Kidney (tissue), 14 donors: Measurements from ENCODE around the gene DUS1L. TPM values are rescaled to one million over a fixed set of nuclear protein-coding genes. Genes with fewer than 3 reads are reported as not detected.
A peak's percentile ranks its signal among the peaks of the same experiment; 100 is the strongest.

Experiments used
- DNase-seq, 5 donors: peaks; one replicate each; pipeline ENCODE4 v3.0.0-alpha.2; 2013 to 2020
- FAIRE-seq: peaks from 2 replicates; lab custom pipeline; 2012; peaks lifted over from hg19 to GRCh38; lab: Jason Lieb, UNC
- H3K27ac ChIP-seq, 2 donors: one replicate each; pipeline ENCODE4 v1.7.0; 2013; ENCODE audit warnings: low read depth in 2 of 2, low read length in 2 of 2, inconsistent platforms in 1 of 2
- H3K27me3 ChIP-seq: one replicate; pipeline ENCODE4 v1.7.1; 2013; ENCODE audit warnings: low read length, inconsistent platforms; ENCODE audit not compliant: control insufficient read depth, insufficient read depth
- H3K36me3 ChIP-seq, 3 donors: one replicate each; pipeline versions ENCODE4 v1.7.0 to v1.7.1; 2013; ENCODE audit warnings: low read length in 3 of 3, control low read depth in 1 of 3, inconsistent platforms in 1 of 3; ENCODE audit not compliant: insufficient read depth in 3 of 3, control insufficient read depth in 2 of 3
- H3K4me1 ChIP-seq, 3 donors: one replicate each; pipeline versions ENCODE4 v1.7.0 to v1.7.1; 2013; ENCODE audit warnings: low read length in 3 of 3, inconsistent platforms in 1 of 3, low read depth in 1 of 3; ENCODE audit not compliant: control insufficient read depth in 2 of 3, insufficient read depth in 2 of 3
- H3K4me3 ChIP-seq, 3 donors: one replicate each; pipeline versions ENCODE4 v1.7.0 to v1.8.1; 2013; ENCODE audit warnings: low read length in 3 of 3, control low read depth in 1 of 3, inconsistent platforms in 1 of 3
- H3K9ac ChIP-seq, 3 donors: one replicate each; pipeline versions ENCODE4 v1.7.0 to v1.7.1; 2013; ENCODE audit warnings: low read length in 3 of 3, control low read depth in 1 of 3, inconsistent platforms in 1 of 3
- H3K9me3 ChIP-seq, 3 donors: one replicate each; pipeline versions ENCODE4 v1.7.0 to v1.7.1; 2013; ENCODE audit warnings: low read length in 3 of 3, control low read depth in 1 of 3, inconsistent platforms in 1 of 3; ENCODE audit not compliant: control insufficient read depth in 2 of 3, insufficient read depth in 1 of 3
- CTCF ChIP-seq: IDR thresholded peaks from 3 replicates; pipeline ENCODE4 v1.5.1; 2012; ENCODE audit warnings: mild to moderate bottlenecking, moderate library complexity, borderline replicate concordance; ENCODE audit not compliant: insufficient read depth; ENCODE audit errors: extremely low read depth
- intact Hi-C: fragments of 100-400 bp; cut with DNase I; formaldehyde crosslinking; loops from one replicate; pipeline ENCODE4 v1.11.1; 2022
- polyA plus RNA-seq: library from polyadenylated mRNA; stranded (reverse); fragments of 350-450 nt; fragmentation: Illumina TruSeq; extraction: RNeasy Lipid Tissue Mini Kit (QIAGEN cat#74804); gene quantifications from one replicate; pipeline ENCODE4 v1.2.3, GENCODE V29; 2014; ENCODE audit warnings: low read depth, low replicate concordance; ENCODE audit not compliant: insufficient read depth
- total RNA-seq: library from RNA; stranded (reverse); fragmentation: NEBNext Ultra II Directional; extraction: Animal tissue kit (Norgen Biotek cat#: 25700); gene quantifications from one replicate; pipeline ENCODE4 v1.2.1, GENCODE V29; 2021
- donor health status: control.
- donor health status: control.
- donor health status: control.
- donor health status: control.
- donor health status: control.
- donor health status: DM: yes; HTN: yes; CAD: no.
- donor health status: Normal renal cell carcinoma (clear cell type).

DUS1L gene
- total and polyA plus RNA-seq, 2 donors from 2014 or later: 84.8 to 102 TPM

- FAIRE-seq (no peak), DNase-seq (peak in 1 of 5 donors; percentile 65)
- no peaks in the 10 kb centered on the region for H3K27me3 ChIP-seq
- peaks cover 0 to 30% (median 5%) of the 10 kb centered on the region in 3 donors for H3K36me3 ChIP-seq
- H3K4me3 ChIP-seq: no peak overlapping the region
- TF ChIP-seq CTCF: no peak
- H3K4me1 ChIP-seq: peaks cover 0 to 13% (median 5%) of the 10 kb centered on the region in 3 donors
- H3K9me3 ChIP-seq: no peaks in the 10 kb centered on the region
- H3K27ac ChIP-seq: no peak overlapping the region
- no peak overlapping the region for H3K9ac ChIP-seq
- intact Hi-C loops: no loop called here
These were observed 7.3 kb downstream of the DUS1L start for GRCh38 chr17:82058230-82058854.

- Histone ChIP-seq H3K9ac (no peak overlapping the region), H3K4me3 (no peak overlapping the region), H3K27ac (peak overlapping the region; percentile 9 to 78), H3K27me3 (no peaks in the 10 kb centered on the region), H3K9me3 (no peaks in the 10 kb centered on the region), H3K4me1 (peaks cover 0 to 23% (median 12%) of the 10 kb centered on the region in 3 donors), H3K36me3 (peaks cover 0 to 25% (median 5%) of the 10 kb centered on the region in 3 donors)
- DNase-seq (peak in 1 of 5 donors; percentile 72), FAIRE-seq (no peak)
- TF ChIP-seq CTCF: no peak
- intact Hi-C loops: no loop called here
These were observed 8.6 kb downstream of the DUS1L start for GRCh38 chr17:82056729-82057621.

GRCh38 chr17:82055965-82056728, 9.5 kb downstream of the DUS1L start:
- peak in 1 of 5 donors; percentile 76 for DNase-seq

More at GRCh38 chr17:82055965-82056728, 9.5 kb downstream of the DUS1L start:
- no peak overlapping the region for H3K4me3 ChIP-seq
- intact Hi-C loops: no loop called here
- FAIRE-seq: no peak
- TF ChIP-seq CTCF: no peak
- peaks cover 0 to 20% (median 4%) of the 10 kb centered on the region in 3 donors for H3K36me3 ChIP-seq
- H3K27ac ChIP-seq: no peak overlapping the region
- no peaks in the 10 kb centered on the region for H3K27me3 ChIP-seq
- peaks cover 0 to 23% (median 12%) of the 10 kb centered on the region in 3 donors for H3K4me1 ChIP-seq
- no peak overlapping the region for H3K9ac ChIP-seq
- H3K9me3 ChIP-seq: no peaks in the 10 kb centered on the region
